ENCODE data around the gene SBNO1.

GRCh38 chr12:123335490-123335889 is 29.2 kb downstream of the SBNO1 start:
- TF ChIP-seq CTCF (IDR thresholded peaks at IDR 0.05; ENCODE audit: insufficient read depth, low read depth, low read length) (no peak), EZH2 (IDR thresholded peaks at IDR 0.05; ENCODE audit: insufficient read depth, low read length) (no peak)

Data from astrocyte (in vitro differentiated cells and primary cell).